WTC11 (cell line): Measurements from ENCODE around the gene CRX. TPM values are rescaled to one million over a fixed set of nuclear protein-coding genes. Genes with fewer than 3 reads are reported as not detected.

ENCODE experiments used
- ATAC-seq: fragments of 200-7000 bp; cut with Tn5 transposase; 2 replicates; pipeline ENCODE4 v1.10.0; 2021; ENCODE audit warnings: mild to moderate bottlenecking, moderate library complexity
- CTCF ChIA-PET: fragments of 300-600 bp; sonication (Branson Sonifier 250); formaldehyde crosslinking; loops from one replicate; lab custom pipeline; 2021; ENCODE audit warnings: antibody characterized with exemption; lab: Charles Lee
- POLR2A ChIA-PET: fragments of 350-600 bp; sonication (Branson Sonifier 250); formaldehyde crosslinking; loops from one replicate; lab custom pipeline; 2021; ENCODE audit warnings: antibody characterized with exemption; lab: Charles Lee
- DNase-seq: peaks from one replicate; pipeline ENCODE4 v3.0.0; 2021; ENCODE audit warnings: low spot score
- H3K27ac Mint-ChIP-seq: 2 replicates; pipeline ENCODE4 v1.8.0; 2021; ENCODE audit warnings: mixed read lengths
- H3K27me3 Mint-ChIP-seq: 2 replicates; pipeline ENCODE4 v1.8.0; 2021; ENCODE audit warnings: low read depth, mild to moderate bottlenecking, moderate library complexity, mixed read lengths
- H3K36me3 Mint-ChIP-seq: 2 replicates; pipeline ENCODE4 v1.8.0; 2021; ENCODE audit warnings: mixed read lengths
- H3K4me1 Mint-ChIP-seq: 2 replicates; pipeline ENCODE4 v1.8.0; 2022; ENCODE audit warnings: mixed read lengths
- H3K4me3 Mint-ChIP-seq: 2 replicates; pipeline ENCODE4 v1.8.0; 2021; ENCODE audit warnings: mild to moderate bottlenecking, moderate library complexity, mixed read lengths
- H3K9me3 Mint-ChIP-seq: 2 replicates; pipeline ENCODE4 v1.8.0; 2021; ENCODE audit warnings: mixed read lengths
- ATF2 ChIP-seq: sonication (generic); formaldehyde crosslinking; IDR thresholded peaks from 2 replicates; pipeline ENCODE4 v1.8.1; 2022; ENCODE audit warnings: low read depth, missing genetic modification reagents, borderline replicate concordance
- CDX4 ChIP-seq: fragments of 250-450 bp; sonication (Bioruptor Pico); IDR thresholded peaks from 2 replicates; pipeline ENCODE4 v1.9.0; 2021; ENCODE audit warnings: moderate library complexity, mild to moderate bottlenecking, inconsistent platforms, borderline replicate concordance
- E2F4 ChIP-seq: sonication (generic); formaldehyde crosslinking; IDR thresholded peaks from 2 replicates; pipeline ENCODE4 v1.8.1; 2022; ENCODE audit warnings: low read depth, mild to moderate bottlenecking, moderate library complexity, missing genetic modification reagents, borderline replicate concordance
- ELF4 ChIP-seq: sonication (generic); formaldehyde crosslinking; IDR thresholded peaks from 2 replicates; pipeline ENCODE4 v1.8.1; 2022; ENCODE audit warnings: low read depth, mild to moderate bottlenecking, moderate library complexity, missing genetic modification reagents
- ETV6 ChIP-seq: sonication (generic); formaldehyde crosslinking; IDR thresholded peaks from 2 replicates; pipeline ENCODE4 v1.8.1; 2022; ENCODE audit warnings: mild to moderate bottlenecking, missing genetic modification reagents
- FOXP1 ChIP-seq: sonication (generic); formaldehyde crosslinking; IDR thresholded peaks from 2 replicates; pipeline ENCODE4 v1.8.0; 2022; ENCODE audit warnings: missing genetic modification reagents, mild to moderate bottlenecking, moderate library complexity, borderline replicate concordance
- FOXP4 ChIP-seq: sonication (generic); formaldehyde crosslinking; IDR thresholded peaks from 2 replicates; pipeline ENCODE4 v1.8.0; 2022; ENCODE audit warnings: mild to moderate bottlenecking, missing genetic modification reagents
- NFE2L1 ChIP-seq: sonication (generic); formaldehyde crosslinking; IDR thresholded peaks from 2 replicates; pipeline ENCODE4 v1.8.1; 2023; ENCODE audit warnings: missing genetic modification reagents
- NR2C2 ChIP-seq: sonication (generic); formaldehyde crosslinking; IDR thresholded peaks from 2 replicates; pipeline ENCODE4 v1.8.0; 2022; ENCODE audit warnings: mild to moderate bottlenecking, missing genetic modification reagents
- PRDM15 ChIP-seq: sonication (generic); formaldehyde crosslinking; IDR thresholded peaks from 2 replicates; pipeline ENCODE4 v1.8.0; 2022; ENCODE audit warnings: missing genetic modification reagents
- RELA ChIP-seq: sonication (generic); formaldehyde crosslinking; IDR thresholded peaks from 2 replicates; pipeline ENCODE4 v1.8.1; 2022; ENCODE audit warnings: missing genetic modification reagents, mild to moderate bottlenecking, borderline replicate concordance
- STAT6 ChIP-seq: sonication (generic); formaldehyde crosslinking; conservative IDR thresholded peaks from 2 replicates; pipeline ENCODE4 v1.8.1; 2023; ENCODE audit warnings: mild to moderate bottlenecking, low read depth, missing genetic modification reagents, moderate library complexity
- ZNF512 ChIP-seq: sonication (generic); formaldehyde crosslinking; IDR thresholded peaks from 2 replicates; pipeline ENCODE4 v1.8.1; 2022; ENCODE audit warnings: missing genetic modification reagents, borderline replicate concordance
- ZNF532 ChIP-seq: fragments of 250-450 bp; sonication (Bioruptor Pico); IDR thresholded peaks from 2 replicates; pipeline ENCODE4 v1.9.0; 2021; ENCODE audit warnings: mild to moderate bottlenecking, borderline replicate concordance
- ZNF671 ChIP-seq: fragments of 250-450 bp; sonication (Bioruptor Pico); IDR thresholded peaks from 2 replicates; pipeline ENCODE4 v1.8.0; 2021; ENCODE audit warnings: mild to moderate bottlenecking
- total RNA-seq: library from RNA; stranded (reverse); gene quantifications from 3 replicates; pipeline ENCODE4 v1.2.3, GENCODE V29; 2021

The CRX gene
- total RNA-seq, 1 experiment from 2014 or later = 0.17 TPM

GRCh38 chr19:47780215-47780551, 41.6 kb upstream of the CRX start:
- Mint-ChIP-seq H3K4me1 (peaks cover 30% of the 10 kb centered on the region), H3K27me3 (no peaks in the 10 kb centered on the region), H3K4me3 (peak overlapping the region; percentile 92), H3K9me3 (no peaks in the 10 kb centered on the region), H3K36me3 (peaks cover 41% of the 10 kb centered on the region), H3K27ac (peak overlapping the region; percentile 81)
- DNase-seq = no peak
- ATAC-seq = no peak
- no peak for TF ChIP-seq RELA (CRISPR knock-in tag)
- no peak for TF ChIP-seq STAT6
- TF ChIP-seq E2F4 (CRISPR knock-in tag) = no peak
- TF ChIP-seq ETV6 (CRISPR knock-in tag) = no peak
- TF ChIP-seq PRDM15 (CRISPR knock-in tag) = peak; percentile 75
- TF ChIP-seq CDX4 (CRISPR knock-in tag) = no peak
- no peak for TF ChIP-seq ATF2
- ChIA-PET POLR2A (no interaction called here), CTCF (interaction anchor here (0.5 to 1.6 kb wide), 4 partner anchors 8 to 43 kb away, joined by 3 to 9 read pairs (median 4); no protein-coding TSS in a partner anchor)

GRCh38 chr19:47781590-47782262, 40.0 kb upstream of the CRX start:
- ChIA-PET POLR2A (no interaction called here), CTCF (interaction anchor here (0.6 to 3.6 kb wide), 4 partner anchors 13 to 1186 kb away, joined by 3 to 13 read pairs (median 4); partner anchors contain the start of gene EHD2)
- Mint-ChIP-seq H3K36me3 (peaks cover 49% of the 10 kb centered on the region), H3K27me3 (no peaks in the 10 kb centered on the region), H3K4me3 (no peak overlapping the region), H3K9me3 (no peaks in the 10 kb centered on the region), H3K4me1 (peaks cover 24% of the 10 kb centered on the region), H3K27ac (peak overlapping the region; percentile 31; the same call in 1 of the 2 replicates)
- no peak for DNase-seq
- no peak for ATAC-seq
- TF ChIP-seq ZNF512 (CRISPR knock-in tag) (no peak), FOXP1 (no peak), NFE2L1 (no peak), FOXP4 (CRISPR knock-in tag) (no peak), ETV6 (CRISPR knock-in tag) (no peak), ELF4 (CRISPR knock-in tag) (no peak), NR2C2 (no peak), ZNF532 (CRISPR knock-in tag) (no peak), ZNF671 (CRISPR knock-in tag) (no peak)
